ENCODE results near the gene RHOV.
A peak's percentile ranks its signal among the peaks of the same experiment; 100 is the strongest.

RHOV gene

DNA sequence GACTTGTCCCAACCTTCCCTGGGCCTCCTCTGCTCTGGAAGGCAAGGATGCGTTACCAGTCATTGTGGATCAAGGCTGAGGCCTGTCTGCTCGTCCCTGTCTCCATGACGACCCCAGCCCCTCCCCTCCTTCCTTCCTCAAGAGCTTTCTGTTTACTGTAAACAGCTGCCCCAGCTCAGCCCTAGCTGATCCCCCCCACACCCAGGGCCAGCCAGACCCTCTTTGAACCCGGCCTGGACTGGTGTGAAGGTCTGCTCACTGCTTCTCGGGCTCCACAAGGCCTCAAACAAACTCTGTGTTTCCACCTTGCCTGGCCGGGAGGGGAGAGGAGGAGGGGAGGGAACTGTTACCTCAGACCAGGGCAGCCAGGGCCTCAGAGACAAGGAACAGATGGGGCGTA is 37.1 kb upstream of the RHOV start:
- no peak for ATAC-seq
- no peak for TF ChIP-seq CSDC2 (CRISPR knock-in tag; IDR thresholded peaks at IDR 0.05)
- TF ChIP-seq ZNF8 (CRISPR knock-in tag; IDR thresholded peaks at IDR 0.05) = no peak
- TF ChIP-seq ZNF565 (CRISPR knock-in tag; conservative IDR thresholded peaks at IDR 0.05; ENCODE audit: low read depth) = no peak
- TF ChIP-seq PPARA (CRISPR knock-in tag; IDR thresholded peaks at IDR 0.05; ENCODE audit: borderline replicate concordance) = no peak
- TF ChIP-seq ISL1 (CRISPR knock-in tag; IDR thresholded peaks at IDR 0.05) = no peak
- no peak for TF ChIP-seq TCF4 (CRISPR knock-in tag; IDR thresholded peaks at IDR 0.05; ENCODE audit: borderline replicate concordance)
- TF ChIP-seq RARB (CRISPR knock-in tag; IDR thresholded peaks at IDR 0.05) = no peak
- no peak for TF ChIP-seq ZFP30 (CRISPR knock-in tag; IDR thresholded peaks at IDR 0.05)
- TF ChIP-seq ARNTL (CRISPR knock-in tag; IDR thresholded peaks at IDR 0.05; ENCODE audit: borderline replicate concordance, low read depth) = no peak
- TF ChIP-seq TOX (CRISPR knock-in tag; IDR thresholded peaks at IDR 0.05; ENCODE audit: borderline replicate concordance) = no peak
- TF ChIP-seq, protein P1, sequence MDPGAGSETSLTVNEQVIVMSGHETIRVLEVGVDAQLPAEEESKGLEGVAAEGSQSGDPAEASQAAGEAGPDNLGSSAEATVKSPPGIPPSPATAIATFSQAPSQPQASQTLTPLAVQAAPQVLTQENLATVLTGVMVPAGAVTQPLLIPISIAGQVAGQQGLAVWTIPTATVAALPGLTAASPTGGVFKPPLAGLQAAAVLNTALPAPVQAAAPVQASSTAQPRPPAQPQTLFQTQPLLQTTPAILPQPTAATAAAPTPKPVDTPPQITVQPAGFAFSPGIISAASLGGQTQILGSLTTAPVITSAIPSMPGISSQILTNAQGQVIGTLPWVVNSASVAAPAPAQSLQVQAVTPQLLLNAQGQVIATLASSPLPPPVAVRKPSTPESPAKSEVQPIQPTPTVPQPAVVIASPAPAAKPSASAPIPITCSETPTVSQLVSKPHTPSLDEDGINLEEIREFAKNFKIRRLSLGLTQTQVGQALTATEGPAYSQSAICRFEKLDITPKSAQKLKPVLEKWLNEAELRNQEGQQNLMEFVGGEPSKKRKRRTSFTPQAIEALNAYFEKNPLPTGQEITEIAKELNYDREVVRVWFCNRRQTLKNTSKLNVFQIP (CRISPR knock-in tag; IDR thresholded peaks at IDR 0.05; ENCODE audit: borderline replicate concordance, low read depth) = no peak
- TF ChIP-seq, protein P2, sequence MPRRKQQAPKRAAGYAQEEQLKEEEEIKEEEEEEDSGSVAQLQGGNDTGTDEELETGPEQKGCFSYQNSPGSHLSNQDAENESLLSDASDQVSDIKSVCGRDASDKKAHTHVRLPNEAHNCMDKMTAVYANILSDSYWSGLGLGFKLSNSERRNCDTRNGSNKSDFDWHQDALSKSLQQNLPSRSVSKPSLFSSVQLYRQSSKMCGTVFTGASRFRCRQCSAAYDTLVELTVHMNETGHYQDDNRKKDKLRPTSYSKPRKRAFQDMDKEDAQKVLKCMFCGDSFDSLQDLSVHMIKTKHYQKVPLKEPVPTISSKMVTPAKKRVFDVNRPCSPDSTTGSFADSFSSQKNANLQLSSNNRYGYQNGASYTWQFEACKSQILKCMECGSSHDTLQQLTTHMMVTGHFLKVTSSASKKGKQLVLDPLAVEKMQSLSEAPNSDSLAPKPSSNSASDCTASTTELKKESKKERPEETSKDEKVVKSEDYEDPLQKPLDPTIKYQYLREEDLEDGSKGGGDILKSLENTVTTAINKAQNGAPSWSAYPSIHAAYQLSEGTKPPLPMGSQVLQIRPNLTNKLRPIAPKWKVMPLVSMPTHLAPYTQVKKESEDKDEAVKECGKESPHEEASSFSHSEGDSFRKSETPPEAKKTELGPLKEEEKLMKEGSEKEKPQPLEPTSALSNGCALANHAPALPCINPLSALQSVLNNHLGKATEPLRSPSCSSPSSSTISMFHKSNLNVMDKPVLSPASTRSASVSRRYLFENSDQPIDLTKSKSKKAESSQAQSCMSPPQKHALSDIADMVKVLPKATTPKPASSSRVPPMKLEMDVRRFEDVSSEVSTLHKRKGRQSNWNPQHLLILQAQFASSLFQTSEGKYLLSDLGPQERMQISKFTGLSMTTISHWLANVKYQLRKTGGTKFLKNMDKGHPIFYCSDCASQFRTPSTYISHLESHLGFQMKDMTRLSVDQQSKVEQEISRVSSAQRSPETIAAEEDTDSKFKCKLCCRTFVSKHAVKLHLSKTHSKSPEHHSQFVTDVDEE (CRISPR knock-in tag; IDR thresholded peaks at IDR 0.05) = no peak
- TF ChIP-seq GLIS3 (CRISPR knock-in tag; IDR thresholded peaks at IDR 0.05) = no peak
- TF ChIP-seq, protein P3, sequence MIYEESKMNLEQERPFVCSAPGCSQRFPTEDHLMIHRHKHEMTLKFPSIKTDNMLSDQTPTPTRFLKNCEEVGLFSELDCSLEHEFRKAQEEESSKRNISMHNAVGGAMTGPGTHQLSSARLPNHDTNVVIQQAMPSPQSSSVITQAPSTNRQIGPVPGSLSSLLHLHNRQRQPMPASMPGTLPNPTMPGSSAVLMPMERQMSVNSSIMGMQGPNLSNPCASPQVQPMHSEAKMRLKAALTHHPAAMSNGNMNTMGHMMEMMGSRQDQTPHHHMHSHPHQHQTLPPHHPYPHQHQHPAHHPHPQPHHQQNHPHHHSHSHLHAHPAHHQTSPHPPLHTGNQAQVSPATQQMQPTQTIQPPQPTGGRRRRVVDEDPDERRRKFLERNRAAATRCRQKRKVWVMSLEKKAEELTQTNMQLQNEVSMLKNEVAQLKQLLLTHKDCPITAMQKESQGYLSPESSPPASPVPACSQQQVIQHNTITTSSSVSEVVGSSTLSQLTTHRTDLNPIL (CRISPR knock-in tag; IDR thresholded peaks at IDR 0.05; ENCODE audit: low read depth) = no peak
- no peak for TF ChIP-seq BACH2 (CRISPR knock-in tag; IDR thresholded peaks at IDR 0.05; ENCODE audit: borderline replicate concordance)
- TF ChIP-seq ESRRG (CRISPR knock-in tag; IDR thresholded peaks at IDR 0.05) = no peak
- no peak for TF ChIP-seq ZNF70 (CRISPR knock-in tag; IDR thresholded peaks at IDR 0.05)
- TF ChIP-seq ZC3H10 (CRISPR knock-in tag; IDR thresholded peaks at IDR 0.05) = no peak

DNA sequence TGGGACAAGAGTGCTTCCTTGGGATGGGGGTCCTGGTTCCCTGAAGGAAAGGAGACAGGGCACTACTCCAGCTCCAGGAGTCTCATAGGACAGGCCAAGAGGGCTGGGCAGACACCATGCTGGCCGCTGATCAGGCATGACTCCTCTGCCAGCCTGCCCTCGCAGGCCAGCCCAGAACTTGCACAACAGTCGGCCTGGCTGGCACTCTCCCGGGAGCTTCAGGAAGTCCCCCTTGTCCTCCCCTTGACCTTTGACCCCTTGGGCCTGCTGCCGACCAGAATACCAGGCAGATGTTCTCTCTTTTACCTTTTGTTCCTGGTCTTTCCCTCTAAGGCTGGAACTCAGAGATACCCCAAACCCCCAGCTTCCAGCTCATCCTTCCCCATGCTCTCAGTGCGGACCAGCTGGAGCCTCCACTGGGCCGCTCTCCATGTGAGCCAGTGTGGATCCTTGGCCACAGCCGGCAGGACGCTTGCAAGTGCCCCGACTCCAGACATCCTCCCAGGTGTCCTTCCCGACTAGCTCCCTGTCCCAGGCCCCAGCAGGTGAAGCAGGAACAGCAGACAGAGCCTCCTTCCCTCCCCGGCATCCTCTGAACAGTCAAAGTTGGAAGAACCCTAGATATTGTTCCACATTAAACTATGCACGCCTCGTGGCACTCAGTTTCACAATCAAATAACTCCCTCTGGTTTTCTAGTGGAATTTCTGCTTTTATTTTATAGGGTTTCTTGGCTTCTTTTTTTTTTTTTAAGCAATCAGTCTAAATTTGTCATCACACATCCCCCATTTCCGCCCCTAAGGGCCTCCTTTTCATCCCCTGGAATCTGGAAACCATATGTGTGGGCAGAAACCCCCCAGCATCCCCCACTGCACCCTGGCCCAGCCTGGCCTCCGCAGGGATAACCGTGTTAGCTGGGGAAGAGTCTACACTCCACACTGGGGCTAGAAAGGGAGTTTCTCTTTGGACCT is 35.9 kb upstream of the RHOV start:
- TF ChIP-seq RARB (CRISPR knock-in tag; IDR thresholded peaks at IDR 0.05) (no peak), TCF4 (CRISPR knock-in tag; IDR thresholded peaks at IDR 0.05; ENCODE audit: borderline replicate concordance) (0 out of 2 replicates have a peak, but pooled peaks have one; percentile 22), ZNF70 (CRISPR knock-in tag; IDR thresholded peaks at IDR 0.05) (no peak), ZNF8 (CRISPR knock-in tag; IDR thresholded peaks at IDR 0.05) (no peak), ESRRG (CRISPR knock-in tag; IDR thresholded peaks at IDR 0.05) (no peak), PPARA (CRISPR knock-in tag; IDR thresholded peaks at IDR 0.05; ENCODE audit: borderline replicate concordance) (no peak)
- TF ChIP-seq, protein P3 (CRISPR knock-in tag; IDR thresholded peaks at IDR 0.05; ENCODE audit: low read depth) = no peak

DNA sequence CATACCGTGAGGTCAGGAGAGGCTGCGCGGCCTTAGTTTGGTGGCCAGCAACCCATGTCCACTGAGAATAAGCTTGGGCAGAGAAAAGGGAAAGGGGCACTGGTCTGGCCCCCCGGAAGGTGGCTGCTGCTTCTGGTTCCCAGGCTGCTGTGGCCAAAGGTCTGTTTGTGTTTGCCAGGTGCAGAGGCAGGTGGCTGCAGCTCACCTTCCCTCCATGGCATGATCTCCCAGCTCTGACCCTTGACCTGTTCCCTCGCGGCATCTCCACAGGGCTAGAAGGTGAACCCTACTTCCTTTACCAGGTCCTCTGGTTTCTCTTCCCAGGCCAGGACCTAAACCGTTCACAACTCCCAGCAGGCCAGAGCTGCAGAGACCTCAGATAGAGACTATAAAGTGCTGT is 34.1 kb upstream of the RHOV start:
- ATAC-seq = no peak
- TF ChIP-seq ARNTL (CRISPR knock-in tag; IDR thresholded peaks at IDR 0.05; ENCODE audit: borderline replicate concordance, low read depth) = no peak
- TF ChIP-seq ZC3H10 (CRISPR knock-in tag; IDR thresholded peaks at IDR 0.05) = no peak
- TF ChIP-seq SNAI2 (CRISPR knock-in tag; IDR thresholded peaks at IDR 0.05) = no peak
- no peak for TF ChIP-seq OSR1 (CRISPR knock-in tag; IDR thresholded peaks at IDR 0.05)

More for the DNA sequence above, 35.9 kb upstream of the RHOV start:
- ATAC-seq = no peak
